ENCODE data around the gene CSNK1D. TPM values are rescaled to one million over a fixed set of nuclear protein-coding genes. Genes with fewer than 3 reads are reported as not detected.
A peak's percentile ranks its signal among the peaks of the same experiment; 100 is the strongest.

The CSNK1D gene
- total and polyA plus RNA-seq, 4 donors: 35.2 to 144 (median 89.1) TPM

- Histone ChIP-seq H3K36me3 (ENCODE audit: control insufficient read depth, insufficient read depth, low read length) (no peaks in the 10 kb centered on the region), H3K4me1 (ENCODE audit: control insufficient read depth, insufficient read depth, low read length) (peaks cover 34% of the 10 kb centered on the region), H3K9me3 (ENCODE audit: control insufficient read depth, insufficient read depth, low read length) (no peaks in the 10 kb centered on the region), H3K27ac (ENCODE audit: low read depth, low read length) (peak overlapping the region; percentile 75), H3K4me3 (ENCODE audit: low read depth, low read length) (peak overlapping the region; percentile 26), H3K27me3 (ENCODE audit: control insufficient read depth, insufficient read depth, low read length) (no peaks in the 10 kb centered on the region)
- WGBS (ENCODE audit: insufficient coverage): 72% methylated on average over 6 of the region's 15 CpGs
- DNase-seq (ENCODE audit: low read depth in 4 of 6, low spot score in 6 of 6): no peak
Observed at GRCh38 chr17:82294064-82294773, 20.7 kb upstream of the CSNK1D start.

GRCh38 chr17:82292251-82293154 lies 19.0 kb upstream of the CSNK1D start:
- no peaks in the 10 kb centered on the region for H3K36me3 ChIP-seq (ENCODE audit: control insufficient read depth, insufficient read depth, low read length)
- H3K9me3 ChIP-seq (ENCODE audit: control insufficient read depth, insufficient read depth, low read length): no peaks in the 10 kb centered on the region
- peaks cover 21% of the 10 kb centered on the region for H3K4me1 ChIP-seq (ENCODE audit: control insufficient read depth, insufficient read depth, low read length)
- H3K4me3 ChIP-seq (ENCODE audit: low read depth, low read length): peak overlapping the region; percentile 85
- 3% methylated on average over 84 of the region's 86 CpGs for WGBS (ENCODE audit: insufficient coverage)
- H3K27ac ChIP-seq (ENCODE audit: low read depth, low read length): peak overlapping the region; percentile 98
- DNase-seq (ENCODE audit: low read depth in 4 of 6, low spot score in 6 of 6): peak; percentile 91 to 99 (median 96)
- H3K27me3 ChIP-seq (ENCODE audit: control insufficient read depth, insufficient read depth, low read length): no peaks in the 10 kb centered on the region

- H3K4me3 ChIP-seq (ENCODE audit: low read depth, low read length): peak overlapping the region; percentile 85
- H3K27me3 ChIP-seq (ENCODE audit: control insufficient read depth, insufficient read depth, low read length): no peaks in the 10 kb centered on the region
- H3K9me3 ChIP-seq (ENCODE audit: control insufficient read depth, insufficient read depth, low read length): peaks cover 4% of the 10 kb centered on the region
- DNase-seq (ENCODE audit: low read depth in 4 of 6, low spot score in 6 of 6): no peak
- H3K4me1 ChIP-seq (ENCODE audit: control insufficient read depth, insufficient read depth, low read length): peaks cover 17% of the 10 kb centered on the region
- H3K36me3 ChIP-seq (ENCODE audit: control insufficient read depth, insufficient read depth, low read length): no peaks in the 10 kb centered on the region
- 87% methylated on average over 12 of the region's 19 CpGs for WGBS (ENCODE audit: insufficient coverage)
- no peak overlapping the region for H3K27ac ChIP-seq (ENCODE audit: low read depth, low read length)
Observed at GRCh38 chr17:82291582-82292250, 18.2 kb upstream of the CSNK1D start.

- peaks cover 19% of the 10 kb centered on the region for H3K4me1 ChIP-seq (ENCODE audit: control insufficient read depth, insufficient read depth, low read length)
- no peak overlapping the region for H3K4me3 ChIP-seq (ENCODE audit: low read depth, low read length)
- no peak overlapping the region for H3K27ac ChIP-seq (ENCODE audit: low read depth, low read length)
- H3K27me3 ChIP-seq (ENCODE audit: control insufficient read depth, insufficient read depth, low read length): no peaks in the 10 kb centered on the region
- peaks cover 4% of the 10 kb centered on the region for H3K9me3 ChIP-seq (ENCODE audit: control insufficient read depth, insufficient read depth, low read length)
- DNase-seq (ENCODE audit: low read depth in 4 of 6, low spot score in 6 of 6): no peak
- 86% methylated on average over 12 of the region's 19 CpGs for WGBS (ENCODE audit: insufficient coverage)
- no peaks in the 10 kb centered on the region for H3K36me3 ChIP-seq (ENCODE audit: control insufficient read depth, insufficient read depth, low read length)
Observed at GRCh38 chr17:82287868-82288801, 14.6 kb upstream of the CSNK1D start.

- no peak for DNase-seq (ENCODE audit: low read depth in 4 of 6, low spot score in 6 of 6)
- WGBS (ENCODE audit: insufficient coverage): 83% methylated on average over 7 of the region's 9 CpGs
- H3K4me1 ChIP-seq (ENCODE audit: control insufficient read depth, insufficient read depth, low read length): peaks cover 23% of the 10 kb centered on the region
- no peaks in the 10 kb centered on the region for H3K36me3 ChIP-seq (ENCODE audit: control insufficient read depth, insufficient read depth, low read length)
- no peak overlapping the region for H3K4me3 ChIP-seq (ENCODE audit: low read depth, low read length)
- no peak overlapping the region for H3K27ac ChIP-seq (ENCODE audit: low read depth, low read length)
- H3K9me3 ChIP-seq (ENCODE audit: control insufficient read depth, insufficient read depth, low read length): peaks cover 4% of the 10 kb centered on the region
- no peaks in the 10 kb centered on the region for H3K27me3 ChIP-seq (ENCODE audit: control insufficient read depth, insufficient read depth, low read length)
Observed at GRCh38 chr17:82287013-82287867, 13.7 kb upstream of the CSNK1D start.

GRCh38 chr17:82285141-82285540 lies 11.6 kb upstream of the CSNK1D start:
- H3K9me3 ChIP-seq (ENCODE audit: control insufficient read depth, insufficient read depth, low read length): peaks cover 4% of the 10 kb centered on the region
- 29% methylated on average over 3 of the region's 8 CpGs for WGBS (ENCODE audit: insufficient coverage)
- H3K4me1 ChIP-seq (ENCODE audit: control insufficient read depth, insufficient read depth, low read length): peaks cover 15% of the 10 kb centered on the region
- no peak overlapping the region for H3K4me3 ChIP-seq (ENCODE audit: low read depth, low read length)
- no peak for DNase-seq (ENCODE audit: low read depth in 4 of 6, low spot score in 6 of 6)
- H3K36me3 ChIP-seq (ENCODE audit: control insufficient read depth, insufficient read depth, low read length): no peaks in the 10 kb centered on the region
- H3K27me3 ChIP-seq (ENCODE audit: control insufficient read depth, insufficient read depth, low read length): no peaks in the 10 kb centered on the region
- H3K27ac ChIP-seq (ENCODE audit: low read depth, low read length): peak overlapping the region; percentile 62

- H3K27me3 ChIP-seq (ENCODE audit: control insufficient read depth, insufficient read depth, low read length): no peaks in the 10 kb centered on the region
- H3K4me3 ChIP-seq (ENCODE audit: low read depth, low read length): no peak overlapping the region
- peak in 1 of 6 donors; percentile 35 for DNase-seq (ENCODE audit: low read depth in 4 of 6, low spot score in 6 of 6)
- H3K4me1 ChIP-seq (ENCODE audit: control insufficient read depth, insufficient read depth, low read length): peaks cover 15% of the 10 kb centered on the region
- WGBS (ENCODE audit: insufficient coverage): 42% methylated on average over 13 of the region's 13 CpGs
- H3K36me3 ChIP-seq (ENCODE audit: control insufficient read depth, insufficient read depth, low read length): peaks cover 3% of the 10 kb centered on the region
- no peak overlapping the region for H3K27ac ChIP-seq (ENCODE audit: low read depth, low read length)
- H3K9me3 ChIP-seq (ENCODE audit: control insufficient read depth, insufficient read depth, low read length): peaks cover 4% of the 10 kb centered on the region
Observed at GRCh38 chr17:82283208-82283749, 9.8 kb upstream of the CSNK1D start.

All from spinal cord (tissue), 10 donors.